NCI-H526 treated with DMSO at 0.1 percent for 48 hours (cell line): Measurements from ENCODE around the gene XPNPEP1.

ENCODE experiments used
- DNase-seq: peaks from one replicate; lab custom pipeline; 2025; lab: John Stamatoyannopoulos, UW

XPNPEP1 gene

GRCh38 chr10:109922976-109923921 is at the start of gene XPNPEP1:
TSS of gene XPNPEP1 (minus strand) at chr10:109923511. CDS start at chr10:109923433, 78 bp downstream.
- DNase-seq = peak; percentile 30

GRCh38 chr10:109972372-109973001 is 49.2 kb upstream of the XPNPEP1 start:
- no peak for DNase-seq

DNA sequence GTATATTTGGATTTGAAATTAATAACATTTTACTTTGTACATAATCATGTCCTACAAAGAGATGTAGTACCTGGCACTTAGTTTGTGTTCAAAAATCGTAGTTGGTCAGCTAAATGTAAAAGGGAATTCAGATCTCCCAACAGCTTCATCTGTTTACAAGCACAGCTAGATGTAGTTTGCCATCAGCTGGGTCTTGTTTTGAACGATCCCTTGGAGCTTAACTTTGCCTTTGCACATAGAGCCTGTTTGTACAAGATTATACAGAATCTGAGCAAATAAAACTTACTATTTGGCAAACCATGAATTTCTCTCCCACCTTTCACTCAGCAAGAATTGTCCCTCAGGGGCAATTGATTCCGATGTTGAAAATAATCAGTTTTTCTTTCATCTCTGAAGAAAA is 48.3 kb upstream of the XPNPEP1 start:
- no peak for DNase-seq

- no peak for DNase-seq
Observed at GRCh38 chr10:109969760-109970346, 46.5 kb upstream of the XPNPEP1 start.

DNA sequence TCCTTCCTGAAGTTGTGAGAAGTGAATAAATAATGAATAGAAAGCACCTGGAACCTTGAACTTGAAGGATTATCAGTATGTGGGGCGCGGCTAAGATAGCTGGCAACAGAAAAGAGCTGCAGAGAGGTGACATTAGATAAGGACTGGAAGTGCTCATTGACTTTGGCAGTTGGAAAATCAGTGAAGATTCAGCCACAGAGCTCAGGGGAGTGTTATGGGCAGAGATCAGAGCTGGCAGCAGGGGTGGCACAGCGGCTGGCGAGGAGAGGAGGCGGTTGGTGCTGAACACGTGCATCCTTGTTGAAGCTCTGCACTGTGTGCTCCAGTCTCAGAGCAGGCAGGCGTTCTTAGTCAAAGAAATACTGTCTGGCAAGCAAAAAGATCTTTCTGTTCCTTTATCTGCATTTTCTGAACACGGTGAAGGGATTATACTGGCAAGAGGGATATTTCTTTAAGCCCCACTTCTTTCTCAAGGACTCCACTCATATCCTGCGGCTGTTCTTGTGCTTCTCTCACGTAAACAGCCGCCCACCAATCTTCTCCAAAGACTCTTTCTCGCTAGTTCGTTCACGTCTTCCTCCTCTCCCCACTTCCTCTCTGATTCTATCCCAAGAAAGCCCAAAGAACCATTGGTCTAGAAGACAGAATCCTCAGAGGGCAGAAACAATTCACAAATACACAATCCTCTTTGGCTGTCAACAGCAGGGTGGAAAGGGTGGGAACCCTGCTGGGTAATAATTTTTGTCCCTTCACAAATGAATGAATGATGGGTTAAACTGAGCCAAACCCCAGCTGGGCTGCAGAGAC is 45.8 kb upstream of the XPNPEP1 start:
- DNase-seq = no peak

- no peak for DNase-seq
Observed at GRCh38 chr10:109967739-109968088, 44.4 kb upstream of the XPNPEP1 start.

DNA sequence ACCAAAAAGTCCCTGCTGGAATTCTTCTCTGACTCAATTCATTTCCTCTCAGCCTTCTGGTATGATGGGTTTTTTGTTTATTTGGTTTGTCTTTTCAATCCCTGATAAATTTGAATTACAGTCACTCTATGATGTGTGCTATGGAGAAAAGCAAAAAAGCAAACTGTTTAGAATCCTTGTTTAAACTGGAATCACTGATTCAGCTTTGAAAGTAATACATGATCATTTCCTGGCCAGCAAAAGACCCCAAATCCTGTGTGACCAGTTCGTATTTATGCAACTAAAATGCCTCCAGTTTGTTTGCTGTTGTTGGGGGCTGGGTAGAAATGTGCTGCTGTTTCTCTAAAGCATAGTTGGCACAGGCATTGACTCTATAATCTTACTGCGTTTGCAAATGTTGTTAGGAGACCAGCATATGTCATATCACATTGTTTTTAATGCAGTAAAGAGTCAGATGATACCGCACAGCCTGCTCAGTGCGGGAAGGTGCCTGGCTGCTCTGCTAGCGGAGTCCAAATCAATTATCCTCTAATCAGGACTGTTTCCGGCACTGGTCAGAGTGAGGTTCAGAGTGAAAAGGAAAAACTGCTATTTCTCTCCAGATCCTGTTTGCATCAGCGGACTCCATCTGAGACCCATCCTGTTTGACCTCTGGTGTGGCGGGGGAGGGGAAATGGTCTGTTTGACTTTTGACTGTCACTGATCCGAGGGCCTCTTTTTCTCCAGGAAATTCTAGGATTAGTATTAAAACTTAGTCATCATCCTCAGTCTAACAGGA is 43.8 kb upstream of the XPNPEP1 start:
- no peak for DNase-seq

DNA sequence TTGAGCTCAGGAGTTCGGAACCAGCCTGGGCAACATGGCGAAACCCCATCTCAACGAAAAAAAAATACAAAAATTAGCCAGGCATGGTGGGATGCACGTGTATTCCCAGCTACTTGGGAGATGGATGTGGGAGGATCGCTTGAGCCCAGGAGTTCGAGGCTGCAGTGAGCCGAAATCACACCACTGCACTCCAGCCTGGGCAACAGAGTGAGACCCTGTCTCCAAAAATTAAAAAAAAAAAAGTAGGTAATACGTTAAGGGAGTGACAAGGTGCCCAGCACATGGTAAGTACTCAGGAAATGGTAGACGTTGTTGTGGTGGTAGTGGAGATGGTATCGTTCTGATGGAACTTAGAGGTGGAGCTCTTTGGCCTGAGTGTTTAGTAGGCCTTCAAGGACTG is 41.0 kb upstream of the XPNPEP1 start:
- DNase-seq = no peak

DNA sequence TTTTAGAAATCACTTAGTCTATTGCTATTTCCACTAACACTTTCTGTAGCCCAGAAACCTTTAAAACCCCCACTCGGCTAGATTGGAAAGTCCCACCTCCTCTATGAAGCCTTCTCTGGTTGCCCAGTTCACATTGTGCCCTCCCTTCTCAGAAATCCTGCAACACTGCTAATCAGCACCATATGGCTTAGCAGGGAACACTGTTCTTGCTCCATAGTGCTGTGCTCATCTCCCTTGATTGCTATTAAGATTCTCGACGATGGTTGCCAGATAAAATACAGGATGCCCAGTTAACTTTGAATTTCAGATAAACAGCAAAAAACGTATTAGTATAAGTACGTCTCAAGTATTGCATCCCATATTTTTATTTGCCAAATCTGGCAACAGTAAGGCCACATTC is 40.1 kb upstream of the XPNPEP1 start:
- no peak for DNase-seq

DNA sequence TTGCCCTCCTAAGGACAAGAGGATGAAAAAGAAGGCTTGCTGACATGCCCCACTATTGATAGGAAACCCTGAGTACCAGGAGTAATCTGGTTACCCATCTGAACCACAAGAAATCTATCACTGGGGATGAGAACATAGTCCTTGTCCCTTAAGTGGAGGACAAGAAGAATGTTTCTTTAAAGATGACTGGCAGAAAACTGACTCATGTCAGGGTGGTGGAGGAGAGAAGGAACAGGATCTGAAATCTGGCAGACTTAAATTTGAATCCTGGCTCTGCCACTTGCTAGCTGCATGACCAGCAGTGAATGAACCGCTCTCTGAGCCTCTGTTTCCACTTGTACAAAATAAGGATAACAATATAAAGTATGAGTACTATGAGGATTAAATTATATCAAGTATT is 38.9 kb upstream of the XPNPEP1 start:
- no peak for DNase-seq

- DNase-seq = no peak
Observed at GRCh38 chr10:109961174-109962001, 38.1 kb upstream of the XPNPEP1 start.

GRCh38 chr10:109960682-109961081 is 37.4 kb upstream of the XPNPEP1 start:
- no peak for DNase-seq

DNA sequence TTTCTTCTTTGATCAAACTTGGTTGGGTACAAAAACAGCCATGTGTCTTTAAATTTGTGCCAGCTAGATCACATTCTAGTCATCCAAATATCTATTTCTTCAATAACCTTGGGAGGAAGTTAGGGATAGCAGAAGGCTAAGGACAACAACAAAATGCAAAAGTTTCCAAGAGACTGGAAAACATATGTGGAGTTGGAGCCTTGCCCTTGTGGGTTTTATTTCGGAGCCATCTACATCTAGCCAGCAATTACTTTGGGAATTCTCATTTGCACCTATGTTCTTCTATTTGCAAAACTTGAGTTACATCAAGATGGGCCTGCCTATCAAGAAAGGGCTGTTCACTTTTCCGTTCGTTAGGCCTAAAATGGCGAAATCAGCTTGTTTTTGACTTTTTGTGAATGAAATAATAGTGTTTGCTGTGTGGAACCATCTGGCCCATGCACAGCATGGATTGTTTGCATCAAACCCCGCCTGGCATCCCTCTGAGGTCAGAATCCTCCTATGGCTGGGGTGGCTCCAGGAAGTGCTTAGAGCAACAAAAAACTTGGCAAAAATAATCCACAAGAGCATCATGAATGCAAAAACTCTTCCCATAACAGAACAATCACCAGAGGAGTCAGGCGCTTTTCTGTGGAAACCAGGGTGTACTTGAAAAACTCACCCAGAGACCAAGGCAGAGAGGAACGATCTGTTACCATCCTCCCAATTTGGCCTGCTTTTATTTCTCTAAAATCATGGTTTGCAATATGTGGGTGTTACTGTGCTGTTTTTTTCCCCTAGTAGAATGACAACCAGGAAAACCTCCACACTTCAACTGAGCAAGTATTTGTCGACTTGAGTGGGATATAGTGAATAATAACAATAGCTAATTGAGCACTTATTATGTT is 36.2 kb upstream of the XPNPEP1 start:
- no peak for DNase-seq

DNA sequence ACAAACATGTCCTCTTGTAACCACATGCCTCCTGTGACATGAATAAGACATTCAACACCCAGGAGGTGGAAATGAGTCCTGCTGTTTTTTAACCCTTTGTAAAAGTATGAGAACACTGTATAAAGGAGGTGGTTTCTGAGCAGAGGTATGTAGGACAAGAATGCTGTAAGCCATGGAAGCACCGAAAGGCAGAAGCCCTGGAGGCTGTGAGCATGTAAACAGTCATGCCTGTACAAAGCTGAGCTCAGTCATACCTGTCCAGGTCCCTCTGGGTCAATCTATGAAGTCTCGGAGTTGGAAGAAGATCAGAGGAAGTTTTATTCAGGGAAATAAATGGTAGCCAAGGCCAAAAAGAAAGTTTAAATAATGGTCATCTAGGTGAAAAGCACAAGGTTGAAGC is 34.7 kb upstream of the XPNPEP1 start:
- no peak for DNase-seq

GRCh38 chr10:109957092-109957797 is 33.9 kb upstream of the XPNPEP1 start:
- DNase-seq = no peak

GRCh38 chr10:109956454-109957091 is 33.3 kb upstream of the XPNPEP1 start:
- no peak for DNase-seq

DNA sequence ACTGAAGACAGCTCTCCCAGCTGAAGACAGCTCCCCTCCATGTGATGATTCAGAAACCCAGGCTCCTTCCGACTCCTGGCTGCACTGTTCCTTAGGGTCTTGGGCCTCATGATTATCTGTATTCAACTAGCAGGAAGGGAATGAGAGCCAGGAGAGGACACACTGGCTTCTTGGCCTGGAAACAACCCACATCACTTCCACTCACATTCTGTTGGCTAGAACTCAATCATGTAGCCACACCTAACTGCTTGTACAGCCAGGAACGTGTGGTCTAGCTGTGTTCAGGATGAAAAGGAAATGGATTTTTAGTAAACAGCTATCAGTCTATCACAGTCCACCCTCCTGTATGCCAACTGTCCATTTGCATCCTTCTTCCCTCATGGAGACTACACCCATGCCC is 30.5 kb upstream of the XPNPEP1 start:
- no peak for DNase-seq

GRCh38 chr10:109952526-109952925 is 29.2 kb upstream of the XPNPEP1 start:
- DNase-seq = no peak
